Activated CD8-positive, alpha-beta T cell treated with anti-CD3 and anti-CD28 coated beads for 36 hours (primary cell): ENCODE measurements around the gene WDR43. TPM values are rescaled to one million over a fixed set of nuclear protein-coding genes. Genes with fewer than 3 reads are reported as not detected.
"Not testable (repeated sequence)": the region's sequence is repeated elsewhere in the genome, so short reads cannot be mapped to it uniquely, and the experiment has no call there.

ENCODE experiments used
- ATAC-seq: fragments of 200-7000 bp; cut with Tn5 transposase; one replicate; pipeline ENCODE4 v1.10.0; 2021; ENCODE audit warnings: mild to moderate bottlenecking, moderate library complexity
- CTCF ChIA-PET: fragments of 350-600 bp; sonication (Branson Sonifier 250); formaldehyde crosslinking; loops from one replicate; lab custom pipeline; 2021; ENCODE audit warnings: antibody characterized with exemption; lab: Charles Lee
- POLR2A ChIA-PET: fragments of 350-600 bp; sonication (Branson Sonifier 250); formaldehyde crosslinking; loops from one replicate; lab custom pipeline; 2021; ENCODE audit warnings: antibody characterized with exemption; lab: Charles Lee
- DNase-seq: peaks from one replicate; pipeline ENCODE4 v3.0.0-alpha.2; 2020
- H3K27ac Mint-ChIP-seq: one replicate; pipeline ENCODE4 v1.8.0; 2021; ENCODE audit warnings: mild to moderate bottlenecking, mixed read lengths
- H3K27me3 Mint-ChIP-seq: one replicate; pipeline ENCODE4 v1.8.0; 2021; ENCODE audit warnings: mixed read lengths
- H3K36me3 Mint-ChIP-seq: one replicate; pipeline ENCODE4 v1.8.0; 2021; ENCODE audit warnings: low read depth, mixed read lengths
- H3K4me1 Mint-ChIP-seq: one replicate; pipeline ENCODE4 v1.8.0; 2021; ENCODE audit warnings: low read depth, mixed read lengths
- H3K4me3 Mint-ChIP-seq: one replicate; pipeline ENCODE4 v1.8.0; 2021; ENCODE audit warnings: mild to moderate bottlenecking, moderate library complexity, mixed read lengths
- H3K9me3 Mint-ChIP-seq: one replicate; pipeline ENCODE4 v1.8.0; 2021; ENCODE audit warnings: mixed read lengths
- intact Hi-C: fragments of 100-400 bp; cut with micrococcal nuclease; formaldehyde crosslinking; loops from one replicate; pipeline ENCODE4 v1.10.0; 2022
- total RNA-seq, 2 experiments: library from RNA; stranded (reverse); gene quantifications; one replicate each; pipeline ENCODE4 v1.2.3, GENCODE V29; 2021
- TF ChIP-seq, protein P1 (sequence below): fragments of 200-600 bp; IDR thresholded peaks from one replicate; pipeline ENCODE4 v1.8.0; 2022; ENCODE audit warnings: antibody characterized with exemption, mild to moderate bottlenecking

Gene WDR43
- total RNA-seq, 2 experiments from 2014 or later: 121 to 129 TPM

DNA sequence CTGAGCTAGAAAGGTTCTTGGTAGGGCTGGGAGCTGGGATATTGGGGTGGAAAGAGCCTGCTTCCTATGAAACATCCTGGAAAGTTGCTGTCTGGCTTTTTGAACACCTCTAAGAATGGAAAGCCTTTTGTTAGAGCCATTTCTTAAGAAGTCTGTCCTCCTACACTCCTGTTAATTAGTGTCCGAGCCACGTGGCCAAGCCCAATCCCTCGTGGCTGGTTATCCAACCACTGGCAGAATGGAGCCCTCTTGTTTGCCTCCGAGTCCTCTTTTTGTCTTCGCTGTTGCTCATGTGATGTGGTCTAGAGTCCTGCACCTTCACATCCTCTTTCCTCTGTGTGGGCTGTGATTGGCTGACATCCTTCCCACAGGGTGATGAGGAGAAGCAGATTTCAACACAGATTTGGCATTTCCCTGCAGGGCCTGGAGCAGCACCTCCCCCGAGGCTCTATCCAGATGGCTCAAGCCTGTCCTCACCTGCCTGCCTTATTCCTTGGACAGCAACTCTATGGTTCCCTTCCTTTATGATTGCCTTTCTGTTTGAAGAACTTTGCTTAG lies 78.4 kb downstream of the WDR43 start:
- H3K36me3 Mint-ChIP-seq: no peaks in the 10 kb centered on the region
- POLR2A ChIA-PET: no interaction called here
- CTCF ChIA-PET: no interaction called here
- DNase-seq (peak; percentile 15), ATAC-seq (peak; percentile 37)
- H3K4me3 Mint-ChIP-seq: no peak overlapping the region
- H3K4me1 Mint-ChIP-seq: peaks cover 5% of the 10 kb centered on the region
- TF ChIP-seq, protein P1, sequence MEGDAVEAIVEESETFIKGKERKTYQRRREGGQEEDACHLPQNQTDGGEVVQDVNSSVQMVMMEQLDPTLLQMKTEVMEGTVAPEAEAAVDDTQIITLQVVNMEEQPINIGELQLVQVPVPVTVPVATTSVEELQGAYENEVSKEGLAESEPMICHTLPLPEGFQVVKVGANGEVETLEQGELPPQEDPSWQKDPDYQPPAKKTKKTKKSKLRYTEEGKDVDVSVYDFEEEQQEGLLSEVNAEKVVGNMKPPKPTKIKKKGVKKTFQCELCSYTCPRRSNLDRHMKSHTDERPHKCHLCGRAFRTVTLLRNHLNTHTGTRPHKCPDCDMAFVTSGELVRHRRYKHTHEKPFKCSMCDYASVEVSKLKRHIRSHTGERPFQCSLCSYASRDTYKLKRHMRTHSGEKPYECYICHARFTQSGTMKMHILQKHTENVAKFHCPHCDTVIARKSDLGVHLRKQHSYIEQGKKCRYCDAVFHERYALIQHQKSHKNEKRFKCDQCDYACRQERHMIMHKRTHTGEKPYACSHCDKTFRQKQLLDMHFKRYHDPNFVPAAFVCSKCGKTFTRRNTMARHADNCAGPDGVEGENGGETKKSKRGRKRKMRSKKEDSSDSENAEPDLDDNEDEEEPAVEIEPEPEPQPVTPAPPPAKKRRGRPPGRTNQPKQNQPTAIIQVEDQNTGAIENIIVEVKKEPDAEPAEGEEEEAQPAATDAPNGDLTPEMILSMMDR: no peak
- H3K9me3 Mint-ChIP-seq: no peaks in the 10 kb centered on the region
- no peak overlapping the region for H3K27ac Mint-ChIP-seq
- no peaks in the 10 kb centered on the region for H3K27me3 Mint-ChIP-seq
- intact Hi-C loops: no loop called here

DNA sequence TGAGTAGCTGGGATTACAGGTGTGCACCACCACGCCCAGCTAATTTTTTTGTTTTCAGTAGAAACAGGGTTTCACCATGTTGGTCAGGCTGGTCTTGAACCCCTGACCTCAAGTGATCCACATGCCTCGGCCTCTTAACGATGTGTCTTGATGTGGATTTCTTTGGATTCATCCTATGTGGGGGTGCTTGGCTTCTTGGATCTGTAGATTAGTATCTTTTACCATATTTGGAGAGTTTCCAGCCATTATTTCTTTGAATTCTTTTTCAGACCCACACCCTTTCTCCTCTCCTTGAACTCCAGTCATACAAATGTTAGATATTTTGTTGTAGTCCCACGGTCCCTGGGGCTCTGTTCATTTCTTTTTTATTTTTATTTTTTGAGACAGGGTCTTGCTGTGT lies 79.8 kb downstream of the WDR43 start:
- H3K9me3 Mint-ChIP-seq: no peaks in the 10 kb centered on the region
- no peak overlapping the region for H3K4me3 Mint-ChIP-seq
- TF ChIP-seq, protein P1: no peak
- intact Hi-C loops: no loop called here
- POLR2A ChIA-PET: no interaction called here
- no peaks in the 10 kb centered on the region for H3K27me3 Mint-ChIP-seq
- CTCF ChIA-PET: interaction anchor here (0.6 kb wide), 1 partner anchor 18 kb away, joined by 3 read pairs; no protein-coding TSS in a partner anchor
- H3K36me3 Mint-ChIP-seq: no peaks in the 10 kb centered on the region
- DNase-seq: no peak
- no peak overlapping the region for H3K27ac Mint-ChIP-seq
- H3K4me1 Mint-ChIP-seq: peaks cover 5% of the 10 kb centered on the region
- no peak for ATAC-seq

DNA sequence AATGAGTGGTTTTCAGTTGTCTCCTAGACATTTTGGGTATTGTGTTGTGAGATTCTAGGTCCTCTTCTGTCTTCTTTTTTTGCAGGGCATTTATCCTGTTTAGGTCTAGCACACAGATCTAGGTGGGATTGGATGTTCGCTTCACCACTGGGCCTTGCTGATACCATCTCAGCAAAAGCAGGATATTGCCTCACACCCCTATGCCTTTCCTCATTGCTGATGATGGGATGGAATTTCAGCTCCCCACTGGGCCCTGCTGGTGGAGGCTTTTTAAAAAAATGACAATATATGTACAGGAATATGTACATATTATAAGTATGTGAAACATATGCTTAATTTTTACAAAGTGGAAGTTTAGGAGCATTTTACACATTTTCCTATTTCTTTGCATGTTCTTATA lies 81.2 kb downstream of the WDR43 start:
- Mint-ChIP-seq H3K36me3 (no peaks in the 10 kb centered on the region), H3K4me1 (peaks cover 5% of the 10 kb centered on the region), H3K4me3 (no peak overlapping the region), H3K9me3 (no peaks in the 10 kb centered on the region), H3K27ac (no peak overlapping the region), H3K27me3 (no peaks in the 10 kb centered on the region)
- intact Hi-C loops: no loop called here
- ChIA-PET POLR2A (no interaction called here), CTCF (interaction anchor here (1.3 kb wide), 1 partner anchor 39 kb away, joined by 3 read pairs; no protein-coding TSS in a partner anchor)
- TF ChIP-seq, protein P1: no peak
- DNase-seq: no peak
- ATAC-seq: no peak

DNA sequence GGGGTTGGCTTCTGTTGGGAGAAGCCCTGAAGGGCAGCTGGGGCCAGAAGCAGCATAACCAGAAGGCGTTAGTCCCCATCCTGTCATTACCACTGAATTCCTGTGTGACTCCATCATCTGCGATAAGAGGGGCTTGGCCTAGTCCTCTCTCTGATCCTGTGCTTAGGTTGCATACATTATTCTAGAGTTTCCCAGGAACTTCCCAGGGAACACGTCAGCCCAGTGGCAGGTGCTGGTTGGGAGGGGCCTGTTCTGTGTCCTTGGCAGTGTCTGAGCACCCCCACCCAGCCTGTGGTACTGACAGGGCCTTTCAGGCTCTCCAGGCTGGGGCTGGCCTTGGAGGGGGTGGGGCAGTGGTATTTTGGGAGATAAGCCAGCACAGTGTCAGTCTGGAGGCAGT lies 82.1 kb downstream of the WDR43 start:
- ATAC-seq (no peak), DNase-seq (no peak)
- CTCF ChIA-PET: interaction anchor here (1.3 kb wide), 1 partner anchor 39 kb away, joined by 3 read pairs; no protein-coding TSS in a partner anchor
- H3K4me1 Mint-ChIP-seq: peaks cover 5% of the 10 kb centered on the region
- no peaks in the 10 kb centered on the region for H3K27me3 Mint-ChIP-seq
- H3K27ac Mint-ChIP-seq: no peak overlapping the region
- H3K9me3 Mint-ChIP-seq: no peaks in the 10 kb centered on the region
- TF ChIP-seq, protein P1: no peak
- POLR2A ChIA-PET: interaction anchor here (0.6 kb wide), 2 partner anchors 36 to 141 kb away, joined by 3 to 4 read pairs; no protein-coding TSS in a partner anchor
- H3K36me3 Mint-ChIP-seq: no peaks in the 10 kb centered on the region
- H3K4me3 Mint-ChIP-seq: no peak overlapping the region
- intact Hi-C loops: no loop called here

DNA sequence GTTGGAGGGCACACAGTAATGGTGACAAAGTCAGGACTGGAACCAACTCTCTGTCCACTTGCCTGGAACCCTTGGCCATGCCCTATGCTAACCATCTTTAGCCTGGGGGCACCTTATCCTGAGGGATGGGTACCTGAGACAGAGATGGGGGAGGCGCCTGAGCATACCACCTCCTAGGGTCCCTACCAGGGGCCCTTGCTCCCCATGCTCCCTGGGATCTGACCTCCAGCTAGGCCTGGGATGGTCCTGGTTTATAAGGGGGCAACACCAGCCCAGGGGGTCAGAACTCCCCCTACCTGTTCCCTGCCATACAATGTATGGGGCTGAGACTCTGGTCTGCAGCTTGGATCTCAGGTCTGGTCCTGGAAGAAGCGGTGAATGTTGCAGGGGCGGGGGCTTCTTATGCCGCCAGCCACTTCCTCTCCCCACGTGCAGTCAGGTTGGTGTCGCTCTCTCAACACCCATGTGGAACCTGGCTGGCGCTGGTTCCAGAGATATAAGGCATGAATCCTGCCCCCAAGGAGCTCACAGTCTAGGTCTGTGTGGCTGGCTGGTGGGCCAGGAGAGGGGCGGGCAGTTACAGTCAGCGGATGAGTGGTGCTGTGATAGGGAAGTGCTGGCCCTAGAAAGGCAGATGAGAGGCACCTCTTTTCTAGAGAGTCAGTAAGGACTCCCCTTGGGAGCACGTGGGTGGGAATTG lies 82.9 kb downstream of the WDR43 start:
- POLR2A ChIA-PET: no interaction called here
- ATAC-seq (no peak), DNase-seq (no peak)
- Mint-ChIP-seq H3K9me3 (no peaks in the 10 kb centered on the region), H3K4me1 (peaks cover 5% of the 10 kb centered on the region), H3K36me3 (no peaks in the 10 kb centered on the region), H3K4me3 (no peak overlapping the region), H3K27me3 (no peaks in the 10 kb centered on the region), H3K27ac (no peak overlapping the region)
- TF ChIP-seq, protein P1: no peak
- intact Hi-C loops: no loop called here
- CTCF ChIA-PET: interaction anchor here (1.3 kb wide), 1 partner anchor 201 kb away, joined by 3 read pairs; no protein-coding TSS in a partner anchor

DNA sequence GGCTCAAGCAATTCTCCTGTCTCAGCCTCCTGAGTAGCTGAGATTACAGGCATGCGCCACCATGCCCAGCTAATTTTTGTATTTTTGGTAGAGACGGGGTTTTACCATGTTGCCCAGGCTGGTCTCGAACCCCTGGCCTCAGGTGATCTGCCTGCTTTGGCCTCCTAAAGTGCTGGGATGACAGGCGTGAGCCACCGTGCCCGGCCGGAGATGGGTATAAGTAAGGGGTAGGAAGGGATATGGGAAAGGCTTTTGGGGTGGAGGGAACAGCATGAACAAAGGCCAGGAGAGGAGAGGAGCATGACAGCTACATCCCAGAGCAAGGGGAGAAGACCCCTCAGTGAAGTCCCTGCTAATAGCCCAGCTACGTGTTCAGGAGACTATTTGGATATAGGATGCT lies 83.5 kb downstream of the WDR43 start:
- CTCF ChIA-PET: interaction anchor here (1.3 kb wide), 1 partner anchor 200 kb away, joined by 3 read pairs; no protein-coding TSS in a partner anchor
- H3K9me3 Mint-ChIP-seq: not testable (repeated sequence)

More for the DNA sequence above, 83.5 kb downstream of the WDR43 start:
- H3K4me3 Mint-ChIP-seq, H3K27ac Mint-ChIP-seq, DNase-seq, ATAC-seq, POLR2A ChIA-PET, H3K36me3 Mint-ChIP-seq, H3K27me3 Mint-ChIP-seq, intact Hi-C loops, H3K4me1 Mint-ChIP-seq: not testable (repeated sequence)
